Measurements from ENCODE around the gene EEFSEC.
A peak's percentile ranks its signal among the peaks of the same experiment; 100 is the strongest.

EEFSEC gene

DNA sequence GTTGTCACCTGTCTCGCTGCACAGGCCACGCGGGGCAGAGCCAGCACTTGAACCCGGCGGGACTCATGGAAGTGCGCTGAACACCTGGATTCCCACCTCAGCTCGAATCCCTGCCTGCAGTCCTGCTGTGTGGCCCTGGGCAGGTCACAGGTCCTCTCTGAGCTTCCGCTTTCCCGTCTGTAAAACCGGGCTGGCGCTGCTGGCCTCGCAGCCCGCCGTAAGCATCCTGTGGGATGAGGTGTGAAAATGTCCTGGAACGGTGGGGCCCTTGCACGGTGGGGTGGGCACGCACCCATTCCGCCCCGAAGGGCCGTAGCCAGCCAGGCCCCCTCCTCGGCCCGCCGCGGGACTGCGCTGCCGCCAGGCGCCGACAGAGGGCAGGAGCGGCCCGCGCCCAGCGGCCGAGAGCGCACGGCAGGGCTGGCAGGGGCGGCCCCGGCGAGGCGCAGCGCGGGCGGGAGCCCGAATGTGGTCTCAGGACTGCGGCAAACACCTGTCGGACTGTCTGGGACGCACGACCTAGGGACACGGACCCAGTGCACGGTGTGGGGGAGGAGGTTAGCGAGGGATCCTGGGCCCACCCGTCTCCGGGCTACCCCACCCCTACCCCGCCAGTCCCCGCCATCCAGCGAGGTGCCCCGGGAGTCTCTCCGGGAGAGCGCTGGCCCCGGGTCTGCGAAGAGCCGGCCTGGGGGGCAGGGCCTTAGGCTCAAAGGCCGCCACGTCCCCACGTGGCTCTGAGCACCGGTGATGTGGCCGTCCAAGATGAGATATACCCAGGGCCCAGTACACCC is 273.0 kb downstream of the EEFSEC start:
- peak; percentile 13 to 41 (median 19) for DNase-seq (ENCODE audit: low read depth in 3 of 3)

DNA sequence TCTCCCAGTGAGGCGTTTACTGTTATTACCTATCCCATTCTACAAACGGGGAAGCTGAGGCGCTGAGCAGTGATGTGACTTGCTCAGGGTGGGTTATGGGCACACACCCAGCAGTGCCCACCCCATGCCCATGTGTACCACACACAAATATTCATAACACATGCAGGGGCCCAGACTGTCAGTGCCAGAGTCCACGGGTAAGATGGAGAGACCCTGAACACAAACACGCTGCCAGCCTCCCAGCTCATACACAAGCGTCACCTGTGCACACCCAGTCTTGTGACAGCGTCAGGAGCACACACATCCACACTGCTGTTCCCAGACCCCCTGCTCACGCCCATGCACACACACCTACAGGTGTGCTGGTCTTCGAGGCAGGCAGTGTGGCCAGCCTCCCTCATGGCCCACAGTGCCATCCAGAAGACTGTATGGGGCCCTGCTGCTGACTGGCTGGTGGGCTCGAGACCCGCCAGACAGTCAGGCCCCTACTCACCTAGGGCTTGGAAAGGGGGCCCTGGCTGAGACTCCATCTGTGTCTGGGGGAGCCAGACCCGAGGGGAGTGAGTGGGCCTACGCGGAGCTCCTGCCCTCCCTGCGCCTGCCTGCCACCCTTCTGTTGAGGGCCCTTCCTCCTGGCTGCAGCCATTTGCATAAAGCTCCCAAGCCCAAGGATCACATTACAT is 274.0 kb downstream of the EEFSEC start:
- DNase-seq (ENCODE audit: low read depth in 3 of 3): no peak

DNA sequence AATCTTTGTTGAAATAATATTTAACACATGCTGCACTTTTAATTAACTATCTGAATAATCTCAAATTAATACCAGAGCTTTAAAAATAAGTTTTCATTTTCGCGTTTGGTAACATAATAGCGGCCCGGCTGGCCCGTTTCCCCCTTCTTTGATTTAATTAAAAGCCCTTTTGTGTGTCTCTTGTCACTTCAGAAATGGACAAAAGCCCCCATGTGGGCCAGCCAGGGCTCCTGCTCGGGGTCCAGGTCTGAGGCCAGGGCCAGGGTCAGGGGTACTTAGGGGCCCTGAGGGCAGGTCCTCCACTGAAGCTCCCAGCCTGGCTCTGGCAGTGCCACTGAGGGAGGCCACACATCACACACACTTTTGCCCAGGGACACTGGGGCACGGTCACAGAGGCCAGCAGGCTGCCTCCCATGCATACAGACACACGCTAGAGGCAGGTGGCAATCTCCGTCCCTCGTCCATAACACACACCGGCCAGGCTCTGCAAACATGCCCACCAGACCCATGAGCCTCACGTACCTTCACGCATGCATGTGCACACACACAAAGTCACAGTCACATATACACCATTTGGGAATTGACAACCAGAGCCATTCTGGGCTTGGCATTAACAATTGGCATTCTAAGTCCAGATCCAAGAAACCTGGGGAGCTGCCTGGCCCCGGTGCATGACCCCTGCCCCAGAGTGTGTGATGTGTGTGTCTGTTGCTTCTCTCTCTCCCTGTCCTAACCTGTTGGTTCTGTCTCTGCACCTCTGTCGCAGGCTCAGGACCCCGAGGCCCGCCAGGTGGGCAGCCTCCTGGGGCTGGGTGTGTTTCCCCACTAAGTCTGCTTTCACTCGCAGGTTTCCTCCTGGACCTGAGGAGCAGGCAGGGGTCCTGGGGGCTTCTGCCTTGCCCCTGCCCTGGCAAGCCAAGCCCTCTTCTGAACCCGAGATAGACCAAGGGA is 274.9 kb downstream of the EEFSEC start:
- DNase-seq (ENCODE audit: low read depth in 3 of 3): no peak

DNA sequence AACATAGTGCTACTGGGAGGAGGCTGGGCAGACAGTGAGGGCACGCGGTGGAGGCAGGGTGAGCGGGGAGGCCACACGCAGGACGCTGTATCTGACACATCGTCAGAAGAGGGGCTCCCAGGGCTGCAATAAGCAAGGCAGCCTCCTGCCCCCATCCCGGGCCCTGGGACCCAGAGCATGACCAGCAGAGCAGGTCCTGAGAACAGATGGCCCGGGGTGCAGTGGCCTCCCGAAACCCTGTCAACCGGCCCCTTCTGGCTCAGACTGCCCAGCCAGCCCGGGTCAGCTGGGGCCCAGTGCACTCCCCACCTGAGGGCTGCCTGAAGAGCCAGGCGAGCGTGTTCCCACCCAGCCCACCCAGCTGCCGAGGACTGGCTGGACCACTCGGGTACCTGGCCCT is 276.0 kb downstream of the EEFSEC start:
- no peak for DNase-seq (ENCODE audit: low read depth in 3 of 3)

DNA sequence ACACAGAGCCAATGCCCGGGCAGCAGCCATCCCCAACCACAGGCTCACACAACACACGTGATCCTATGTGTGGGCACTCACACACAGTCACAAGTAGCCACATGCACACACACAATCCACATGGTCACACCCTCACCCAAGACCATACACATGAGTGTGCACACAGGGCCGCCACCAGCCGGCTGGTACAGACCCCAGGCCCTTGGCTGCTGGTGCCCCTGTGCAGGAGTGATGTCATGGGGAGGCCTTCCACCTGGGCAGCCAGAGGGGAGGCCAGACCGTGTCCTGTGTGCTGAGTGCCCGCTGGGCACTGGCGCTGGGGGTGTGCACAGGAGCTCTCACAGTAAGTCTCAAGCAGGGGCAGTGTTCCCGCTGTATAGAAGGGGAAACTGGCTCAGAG is 276.5 kb downstream of the EEFSEC start:
- DNase-seq (ENCODE audit: low read depth in 3 of 3): no peak

DNA sequence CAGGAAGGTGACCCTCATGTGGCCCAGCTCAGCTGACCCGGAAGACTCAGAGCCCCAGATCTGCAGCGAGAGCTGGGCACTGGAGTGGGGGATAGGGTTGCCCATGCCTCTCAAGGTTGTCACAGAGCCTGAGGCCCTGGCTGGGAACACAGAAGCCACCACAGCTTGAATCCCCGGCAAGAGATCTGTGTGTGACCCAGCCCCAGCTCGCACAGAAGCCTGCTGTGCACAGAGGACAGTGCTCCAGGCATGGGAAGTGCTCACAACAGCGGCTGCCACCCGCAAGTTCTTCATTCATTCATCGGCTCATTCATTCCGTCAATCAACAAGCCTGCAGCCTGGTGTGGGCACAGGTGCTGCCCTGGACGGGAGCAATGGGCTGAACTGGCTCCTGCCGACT is 277.0 kb downstream of the EEFSEC start:
- no peak for DNase-seq (ENCODE audit: low read depth in 3 of 3)

DNA sequence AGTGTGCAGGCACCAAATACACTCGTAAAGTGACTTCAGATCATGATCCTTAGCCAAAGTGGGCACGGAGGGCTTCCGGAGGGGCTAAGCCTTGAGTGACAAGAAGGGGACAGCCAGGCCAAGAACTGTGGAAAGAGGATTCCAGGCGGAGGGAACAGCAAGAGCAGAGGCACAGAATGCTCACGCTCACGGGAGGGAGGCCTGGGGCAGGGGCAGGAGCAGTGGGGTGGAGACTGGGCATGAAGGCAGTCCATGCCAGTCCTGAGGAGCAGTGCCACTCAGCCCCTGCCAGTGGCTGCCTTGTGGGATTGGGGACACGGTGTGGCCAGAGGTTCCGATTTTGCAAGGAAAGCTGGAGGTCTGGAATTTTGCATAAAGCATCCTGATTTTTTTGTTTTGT is 277.4 kb downstream of the EEFSEC start:
- DNase-seq (ENCODE audit: low read depth in 3 of 3): no peak

DNA sequence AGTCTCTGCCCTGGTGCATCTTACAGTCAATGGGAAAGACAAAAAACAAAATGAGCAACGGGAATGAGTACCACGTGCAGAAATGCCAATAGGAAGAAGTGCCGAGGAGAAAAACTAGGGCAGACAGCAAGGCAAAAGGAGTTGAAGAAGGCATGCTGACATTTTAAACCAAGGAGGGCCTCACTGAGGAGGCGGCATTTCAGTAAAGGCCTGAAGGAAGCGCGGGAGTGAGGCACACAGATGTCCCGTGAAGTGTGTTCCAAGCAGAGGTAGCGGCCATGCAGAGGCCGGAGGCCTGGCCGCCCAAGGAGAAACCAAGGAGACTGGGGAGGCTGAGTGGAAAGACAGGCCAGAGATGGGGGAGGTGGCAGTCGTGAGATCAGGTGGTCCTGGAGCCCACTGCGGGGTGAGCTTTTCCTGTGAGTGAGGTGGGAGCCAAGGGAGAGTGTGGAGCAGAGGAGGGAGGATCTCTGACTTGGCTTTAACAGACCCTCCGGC is 278.6 kb downstream of the EEFSEC start:
- no peak for DNase-seq (ENCODE audit: low read depth in 3 of 3)

DNA sequence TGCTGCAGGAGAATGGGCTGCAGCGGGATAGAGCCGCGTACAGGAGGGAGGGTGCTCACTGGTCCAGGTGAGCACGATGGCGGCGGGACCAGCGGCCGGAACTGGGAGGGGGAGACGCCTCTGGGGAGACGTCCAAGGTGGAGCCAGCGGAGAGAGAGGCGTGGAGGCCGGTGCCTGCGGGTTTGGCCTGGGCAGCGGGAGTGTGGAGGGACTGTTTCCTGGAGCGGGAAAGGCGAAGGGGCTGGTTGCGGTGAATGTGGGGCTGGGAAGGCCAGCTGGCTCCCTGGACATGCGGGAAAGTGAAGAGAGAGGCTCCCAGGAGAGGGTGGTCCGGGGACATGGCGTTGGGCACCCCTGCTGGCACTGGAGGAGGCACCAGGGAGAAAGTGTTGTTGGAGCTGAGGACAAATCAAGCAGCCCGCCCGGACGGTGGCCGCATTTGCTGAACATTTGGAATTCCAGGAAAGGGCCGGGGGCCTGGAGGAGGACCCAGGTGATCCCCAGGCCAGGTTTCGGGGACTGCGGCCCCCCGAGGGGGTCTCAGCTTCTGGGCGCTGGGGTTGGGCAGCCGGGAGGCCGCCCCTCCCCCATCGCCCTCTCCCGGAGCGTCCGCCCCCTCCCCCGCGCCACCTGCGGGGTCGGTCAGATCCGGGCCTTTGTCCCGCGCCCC is 279.2 kb downstream of the EEFSEC start:
- DNase-seq (ENCODE audit: low read depth in 3 of 3): no peak

DNA sequence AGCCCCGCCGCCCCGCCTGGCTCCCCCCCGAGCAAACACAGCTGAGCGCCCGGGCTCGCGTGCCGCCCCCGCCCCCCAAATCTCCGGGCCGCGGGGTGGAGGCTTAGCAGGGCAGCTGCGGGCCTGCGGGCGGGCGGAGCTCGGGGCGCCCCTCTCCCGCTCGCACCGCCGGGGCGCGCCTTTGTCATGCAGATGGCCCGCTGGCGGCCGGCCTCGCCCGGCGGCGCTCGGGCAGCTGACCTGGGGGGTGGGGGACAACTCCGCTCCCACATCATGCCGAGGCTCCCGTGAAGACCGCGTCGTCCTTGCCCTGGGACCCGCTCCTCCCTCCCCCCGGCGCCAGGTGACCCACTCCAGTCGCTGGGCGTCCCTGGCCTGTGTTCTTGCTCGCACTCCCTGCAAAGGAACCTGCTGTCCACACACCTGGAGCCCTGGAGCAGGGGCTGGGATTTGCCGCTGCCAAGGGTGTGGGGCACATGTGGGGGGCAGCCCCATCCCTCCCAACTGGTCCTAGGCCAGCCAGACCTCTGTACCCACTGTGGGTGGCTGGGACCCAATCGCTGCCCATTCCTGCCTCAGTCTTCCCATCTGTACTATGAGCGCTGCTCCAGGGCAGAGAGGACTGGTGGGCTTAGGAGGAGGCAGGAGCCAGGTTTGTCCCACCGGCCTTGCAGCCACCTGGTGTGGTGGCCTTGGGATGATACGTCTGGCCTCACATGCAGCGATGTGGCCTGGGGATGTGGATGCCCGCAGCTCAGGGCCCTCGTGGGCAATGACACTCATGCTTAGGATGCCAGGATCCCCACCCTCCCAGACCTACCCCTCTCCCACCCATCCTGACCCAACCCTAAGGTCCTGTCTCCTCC is 279.9 kb downstream of the EEFSEC start:
- DNase-seq (ENCODE audit: low read depth in 3 of 3): no peak

DNA sequence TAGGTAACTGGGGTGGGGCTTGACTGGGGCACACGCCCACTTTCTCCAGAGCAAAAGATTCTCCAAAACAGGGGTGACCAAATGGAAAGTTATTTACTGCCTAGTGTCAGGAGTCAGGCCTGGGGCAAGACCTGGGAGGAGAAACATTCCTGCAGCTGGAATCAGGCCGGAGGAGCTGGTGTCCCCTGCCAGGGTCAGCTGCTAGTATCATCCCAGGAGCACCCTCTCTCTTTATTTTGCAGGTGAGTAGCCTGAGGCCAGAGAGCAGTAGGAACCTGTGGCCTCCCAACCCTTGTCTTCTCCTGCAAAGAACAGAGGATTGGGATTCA is 280.5 kb downstream of the EEFSEC start:
- no peak for DNase-seq (ENCODE audit: low read depth in 3 of 3)

DNA sequence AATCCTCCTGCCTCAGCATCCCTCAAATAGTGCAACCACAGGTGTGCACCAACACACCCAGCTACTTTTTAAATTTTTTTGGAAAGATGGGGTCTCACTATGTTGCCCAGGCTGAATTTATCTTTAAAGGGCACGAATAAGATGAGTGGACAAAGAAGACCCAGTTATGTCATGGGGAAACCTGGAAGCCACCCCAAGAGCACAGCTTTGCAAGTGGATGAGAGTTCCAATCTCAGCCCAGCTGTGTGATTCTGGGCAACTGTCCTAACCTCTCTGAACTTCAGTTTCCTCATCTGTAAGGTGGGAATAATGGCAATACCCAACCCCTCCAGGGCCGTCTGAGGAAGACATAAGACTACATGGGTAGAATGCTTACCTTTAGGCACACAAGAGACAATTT is 281.2 kb downstream of the EEFSEC start:
- no peak for DNase-seq (ENCODE audit: low read depth in 3 of 3)

DNA sequence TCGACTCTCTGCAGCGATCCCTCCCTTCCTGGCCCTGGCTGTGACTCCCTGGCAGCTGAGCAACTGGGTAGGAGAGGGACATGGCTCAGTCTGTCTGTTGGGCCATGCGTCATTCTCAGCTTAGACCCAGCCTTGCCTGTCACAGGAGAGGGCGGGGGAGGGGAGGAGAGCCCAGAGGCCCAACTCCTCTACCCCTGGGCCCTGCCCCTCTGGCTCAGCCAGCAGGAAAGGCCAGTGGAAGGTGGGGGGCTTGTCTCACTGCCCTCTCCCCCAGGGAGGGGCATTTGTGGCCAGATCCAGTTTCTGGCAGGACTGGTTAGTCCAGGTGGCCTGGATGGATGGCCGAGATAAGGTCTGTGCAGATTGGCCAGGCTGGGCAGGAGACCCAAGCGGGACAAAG is 281.8 kb downstream of the EEFSEC start:
- no peak for DNase-seq (ENCODE audit: low read depth in 3 of 3)

DNA sequence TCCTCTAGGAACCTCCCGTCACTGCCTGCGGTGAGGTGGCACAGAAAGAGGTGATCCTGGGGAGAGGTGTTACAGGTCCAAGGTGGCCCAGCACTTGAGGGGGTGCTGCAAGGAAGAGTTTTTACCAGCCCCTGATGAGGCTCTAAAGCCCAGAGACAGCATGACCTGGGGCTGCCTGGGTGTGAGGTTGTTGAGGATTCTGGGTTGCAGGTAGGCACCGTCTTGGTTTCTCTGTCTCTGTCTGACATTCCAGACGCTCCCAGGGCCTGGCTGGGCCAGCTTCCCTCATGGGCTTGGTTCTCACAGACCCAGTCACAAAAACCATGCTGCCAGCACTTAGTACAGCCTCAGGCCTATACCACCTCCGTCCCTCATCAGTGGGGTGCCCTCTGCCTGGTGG is 282.3 kb downstream of the EEFSEC start:
- DNase-seq (ENCODE audit: low read depth in 3 of 3): no peak

DNA sequence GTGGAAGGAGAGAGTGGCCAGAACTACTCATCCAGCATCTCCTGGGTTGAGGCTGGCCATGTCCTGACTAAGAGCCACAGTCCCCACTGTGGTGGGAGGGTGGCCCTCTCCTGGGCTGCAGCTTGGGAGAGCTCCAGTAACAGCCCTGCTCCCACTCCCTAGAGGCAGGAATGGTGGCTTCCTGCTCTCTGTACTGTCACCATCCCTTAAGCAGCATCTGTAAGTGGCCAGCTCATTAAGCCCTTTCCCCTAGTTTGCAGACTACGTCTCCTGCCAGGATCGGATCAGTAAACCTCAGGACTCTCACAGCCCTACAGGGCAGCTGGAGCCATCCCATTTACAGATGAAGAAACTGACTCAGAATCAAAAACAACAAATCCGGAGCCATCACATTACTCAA is 282.9 kb downstream of the EEFSEC start:
- no peak for DNase-seq (ENCODE audit: low read depth in 3 of 3)

DNA sequence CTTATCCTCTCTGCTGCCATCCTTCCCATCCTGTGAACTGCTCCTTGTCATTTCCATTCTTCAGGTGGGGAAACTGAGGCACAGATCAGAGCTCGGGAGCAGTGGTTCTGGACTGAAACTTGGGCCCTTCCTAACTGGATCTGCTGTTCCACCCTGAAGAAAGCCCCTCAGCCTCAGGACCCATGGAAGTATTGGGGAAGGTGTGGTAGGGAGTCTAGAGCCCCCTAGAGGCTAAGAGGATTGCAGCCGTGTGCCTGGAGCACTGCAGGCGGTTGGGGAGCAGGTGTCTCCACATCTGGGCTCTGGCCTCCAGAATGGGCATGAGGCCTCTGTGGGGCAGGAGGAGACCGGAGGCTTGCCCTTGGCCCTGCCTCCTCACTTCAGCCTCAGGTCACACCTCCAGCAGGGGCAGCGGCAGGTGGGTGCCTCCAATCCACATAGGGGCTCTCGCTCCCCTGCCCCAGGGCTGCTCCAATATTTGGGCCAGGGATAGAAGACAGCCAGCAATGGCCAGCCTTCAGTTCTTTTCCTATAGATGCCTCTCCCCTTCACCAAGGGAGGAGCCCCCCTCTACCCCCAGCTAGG is 285.3 kb downstream of the EEFSEC start:
- DNase-seq (ENCODE audit: low read depth in 3 of 3): no peak

DNA sequence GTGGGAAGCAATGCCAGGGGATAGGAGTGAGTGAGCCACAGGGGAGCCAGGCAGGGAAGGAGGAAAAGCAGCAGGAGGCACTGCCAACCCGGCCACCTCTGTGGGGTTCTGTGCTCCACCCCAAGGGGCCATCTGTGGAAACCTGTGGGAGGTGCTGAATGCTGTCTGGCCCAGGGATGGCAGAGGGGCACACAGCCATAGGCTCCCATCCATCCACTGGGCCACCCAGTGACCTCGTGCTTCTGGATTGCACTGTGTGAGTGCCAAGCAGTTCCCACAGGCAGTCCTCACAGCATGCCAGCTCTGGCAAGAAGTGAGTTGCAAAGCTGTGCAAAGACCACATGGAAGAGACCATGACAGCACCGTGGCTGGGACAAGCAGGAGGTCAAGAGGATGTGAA is 285.9 kb downstream of the EEFSEC start:
- DNase-seq (ENCODE audit: low read depth in 3 of 3): no peak

DNA sequence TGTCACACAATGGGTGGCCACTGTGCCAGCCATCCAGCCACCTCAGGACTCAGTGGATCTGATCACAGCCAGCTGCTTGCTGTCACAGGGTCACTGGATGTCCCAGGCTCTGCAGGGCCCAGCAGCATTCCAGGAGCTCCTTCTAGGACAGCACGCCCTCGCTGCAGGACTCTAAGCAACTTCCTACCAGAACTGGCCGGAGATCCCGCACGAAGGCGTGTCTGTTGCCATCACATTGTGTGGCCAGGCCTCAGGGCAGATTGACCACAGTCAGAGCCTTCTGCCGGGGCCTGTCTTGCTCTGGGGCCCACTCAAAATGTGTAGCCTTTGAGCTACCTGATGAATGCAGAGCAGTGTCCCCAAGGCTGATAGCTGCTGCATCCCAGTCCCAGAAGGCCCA is 288.8 kb downstream of the EEFSEC start:
- DNase-seq (ENCODE audit: low read depth in 3 of 3): no peak

DNA sequence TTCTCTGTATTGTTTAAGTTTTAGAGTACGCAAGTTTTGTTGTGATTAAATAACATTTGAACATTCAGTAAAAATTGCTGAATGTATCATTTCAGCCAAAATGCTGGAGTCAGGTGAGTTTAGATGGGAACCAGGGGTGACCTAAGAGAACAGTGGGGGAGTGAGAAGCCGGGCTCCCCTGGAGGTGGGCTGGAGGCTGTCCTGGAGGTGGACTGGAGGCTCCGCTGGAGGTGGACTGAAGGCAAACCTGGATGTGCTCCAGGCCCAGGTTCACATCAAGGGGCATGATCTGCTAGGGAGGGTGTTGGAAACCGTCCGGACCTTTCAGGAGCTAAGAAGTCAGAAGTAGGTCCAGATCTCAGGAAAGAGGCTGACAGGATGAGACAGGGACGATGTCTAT is 289.7 kb downstream of the EEFSEC start:
- DNase-seq (ENCODE audit: low read depth in 3 of 3): no peak

DNA sequence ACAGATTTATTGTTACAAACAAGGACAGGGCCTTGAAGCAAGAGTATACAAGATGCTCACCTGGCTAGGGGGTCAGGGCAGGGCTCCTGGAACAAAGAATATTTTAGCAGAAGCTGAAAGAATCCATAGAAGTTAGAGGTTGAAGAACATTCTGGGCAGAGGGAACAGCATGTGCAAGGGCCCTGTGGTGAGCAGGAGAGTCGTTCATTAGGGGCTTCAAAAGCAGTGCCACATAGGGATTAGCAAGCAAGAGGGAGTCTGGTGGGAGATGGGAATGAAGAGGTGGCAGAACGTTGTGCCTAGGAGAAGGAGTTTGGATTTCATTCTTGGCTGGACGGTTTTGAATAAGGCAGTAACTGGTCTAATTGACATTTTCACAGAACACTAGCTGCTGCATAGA is 290.5 kb downstream of the EEFSEC start:
- DNase-seq (ENCODE audit: low read depth in 3 of 3): no peak

Data from stimulated activated CD4-positive, alpha-beta T cell treated with anti-CD3 and anti-CD28 coated beads, TNF-alpha, amount 100 ng/mL, for 48 hours (primary cell).